GM12878 (cell line): ENCODE results near the gene RNU11. TPM values are rescaled to one million over a fixed set of nuclear protein-coding genes. Genes with fewer than 3 reads are reported as not detected.

Source experiments
- ATAC-seq: fragments of 200-7000 bp; cut with Tn5 transposase; 3 replicates; pipeline ENCODE4 v1.9.1; 2020; ENCODE audit warnings: mild to moderate bottlenecking, moderate library complexity
- BruUV-seq: library from RNA; stranded (reverse); fragments of 400-500 nt; replicated peaks from 2 replicates; lab custom pipeline; 2021; lab: Mats Ljungman, UMichigan
- CTCF ChIA-PET: fragments of 300-600 bp; sonication (Branson Sonifier 250); formaldehyde crosslinking; extraction: SDS; loops from one replicate; lab custom pipeline; 2021; ENCODE audit warnings: inconsistent platforms; lab: Yijun Ruan, JAX
- POLR2A ChIA-PET: fragments of 350-600 bp; formaldehyde crosslinking; extraction: SDS; loops from one replicate; lab custom pipeline; 2021; ENCODE audit warnings: inconsistent platforms; lab: Charles Lee
- RAD21 ChIA-PET: fragments of 300-600 bp; sonication (Branson Sonifier 250); formaldehyde crosslinking; loops from one replicate; lab custom pipeline; 2023; ENCODE audit warnings: antibody characterized with exemption; ENCODE audit not compliant: unreplicated experiment; lab: Charles Lee
- SMC1A ChIA-PET: fragments of 300-600 bp; sonication (Branson Sonifier 250); formaldehyde crosslinking; loops from one replicate; lab custom pipeline; 2023; ENCODE audit not compliant: unreplicated experiment, uncharacterized antibody; lab: Charles Lee
- DNase-seq: peaks from one replicate; pipeline ENCODE4 v3.0.0-alpha.2; 2011; ENCODE audit warnings: low read depth, low spot score
- FAIRE-seq: peaks from 3 replicates; lab custom pipeline; 2011; peaks lifted over from hg19 to GRCh38; lab: Jason Lieb, UNC
- H2AFZ ChIP-seq: 2 replicates; pipeline ENCODE4 v1.6.0; 2011; ENCODE audit warnings: low read depth, low read length, control low read depth; ENCODE audit not compliant: control insufficient read depth
- H3K27ac ChIP-seq: 2 replicates; pipeline ENCODE4 v1.5.1; 2011; ENCODE audit warnings: control low read depth; ENCODE audit not compliant: control insufficient read depth, insufficient read depth
- H3K27me3 ChIP-seq, 2 experiments: replicated peaks in 1 of 2; 2 replicates each; pipeline versions ENCODE4 v1.6.0 to v1.6.1; 2011; ENCODE audit warnings: low read length in 1 of 2; ENCODE audit not compliant: control insufficient read depth in 2 of 2, insufficient read depth in 2 of 2
- H3K36me3 ChIP-seq, 2 experiments: 2 replicates each; pipeline ENCODE4 v1.5.1; 2011; ENCODE audit warnings: low read length in 1 of 2; ENCODE audit not compliant: control insufficient read depth in 2 of 2, insufficient read depth in 2 of 2
- H3K4me1 ChIP-seq: 2 replicates; pipeline ENCODE4 v1.6.1; 2011; ENCODE audit warnings: mild to moderate bottlenecking, low read length, moderate library complexity, mixed read lengths; ENCODE audit not compliant: control insufficient read depth, insufficient read depth
- H3K4me2 ChIP-seq: 2 replicates; pipeline ENCODE4 v1.6.0; 2011; ENCODE audit warnings: control low read depth; ENCODE audit not compliant: control insufficient read depth, insufficient read depth
- H3K4me3 ChIP-seq: fragments of 200-600 bp; sonication (generic); 2 replicates; pipeline ENCODE4 v1.5.1; 2016
- H3K79me2 ChIP-seq: 2 replicates; pipeline ENCODE4 v1.6.0; 2011; ENCODE audit warnings: low read length; ENCODE audit not compliant: control insufficient read depth, insufficient read depth
- H3K9ac ChIP-seq: 2 replicates; pipeline ENCODE4 v1.8.0; 2011; ENCODE audit warnings: low read length, control low read depth, mixed read lengths; ENCODE audit not compliant: control insufficient read depth, insufficient read depth
- H3K9me3 ChIP-seq: replicated peaks from 3 replicates; pipeline ENCODE4 v1.5.1; 2011; ENCODE audit warnings: mild to moderate bottlenecking, low read length; ENCODE audit not compliant: control insufficient read depth, insufficient read depth
- H4K20me1 ChIP-seq: 2 replicates; pipeline ENCODE4 v1.6.0; 2011; ENCODE audit not compliant: control insufficient read depth, insufficient read depth
- CHD2 ChIP-seq: IDR thresholded peaks from 2 replicates; pipeline ENCODE4 v1.6.1; 2011; ENCODE audit warnings: low read depth, low read length, improper control_type of control experiment, borderline replicate concordance
- DPF2 ChIP-seq: fragments of 450-650 bp; IDR thresholded peaks from 2 replicates; pipeline ENCODE4 v1.6.1; 2017; ENCODE audit warnings: mild to moderate bottlenecking
- E4F1 ChIP-seq: fragments of 450-650 bp; IDR thresholded peaks from 2 replicates; pipeline ENCODE4 v1.6.1; 2018; ENCODE audit warnings: borderline replicate concordance, mild to moderate bottlenecking; ENCODE audit not compliant: partially characterized antibody
- ETV6 ChIP-seq, 2 experiments: fragments of 450-650 bp in 1 of 2; IDR thresholded peaks in 1 of 2; conservative IDR thresholded peaks in 1 of 2; 2 replicates each; pipeline ENCODE4 v1.6.1; 2014; ENCODE audit warnings: antibody characterized with exemption in 1 of 2, borderline replicate concordance in 1 of 2, low read depth in 1 of 2, mild to moderate bottlenecking in 1 of 2, moderate library complexity in 1 of 2
- JUNB ChIP-seq: IDR thresholded peaks from 2 replicates; pipeline ENCODE4 v1.6.1; 2016; ENCODE audit warnings: antibody characterized with exemption, mild to moderate bottlenecking
- NR2C1 ChIP-seq: fragments of 450-650 bp; IDR thresholded peaks from 2 replicates; pipeline ENCODE4 v1.6.1; 2017; ENCODE audit warnings: antibody characterized with exemption, mild to moderate bottlenecking, moderate library complexity
- NR2C2 ChIP-seq: IDR thresholded peaks from 2 replicates; pipeline ENCODE4 v1.6.1; 2011; ENCODE audit warnings: borderline replicate concordance, low read depth; ENCODE audit not compliant: control insufficient read depth, insufficient read length
- POLR2AphosphoS5 ChIP-seq: IDR thresholded peaks from 2 replicates; pipeline ENCODE4 v1.6.1; 2011; ENCODE audit warnings: mild to moderate bottlenecking, low read length, inconsistent platforms
- PRDM15 ChIP-seq: fragments of 450-650 bp; formaldehyde crosslinking; IDR thresholded peaks from 2 replicates; pipeline ENCODE4 v1.4.0; 2020; ENCODE audit warnings: mild to moderate bottlenecking, moderate library complexity
- RAD21 ChIP-seq: IDR thresholded peaks from 2 replicates; pipeline ENCODE4 v1.6.1; 2011; ENCODE audit warnings: mild to moderate bottlenecking, low read depth, low read length, moderate library complexity; ENCODE audit not compliant: insufficient read depth
- SIX5 ChIP-seq: IDR thresholded peaks from 2 replicates; pipeline ENCODE4 v1.6.1; 2011; ENCODE audit warnings: mild to moderate bottlenecking, low read depth, low read length, moderate library complexity; ENCODE audit not compliant: severe bottlenecking
- SMAD1 ChIP-seq: fragments of 450-650 bp; IDR thresholded peaks from 2 replicates; pipeline ENCODE4 v1.6.1; 2018; ENCODE audit warnings: mild to moderate bottlenecking, low read depth; ENCODE audit not compliant: partially characterized antibody
- WRNIP1 ChIP-seq: IDR thresholded peaks from 2 replicates; pipeline ENCODE4 v1.6.1; 2011; ENCODE audit warnings: low read depth, low read length, improper control_type of control experiment, borderline replicate concordance
- WGBS: methylation state at CpG from one replicate; pipeline ENCODE4 v1.1.6; 2016; ENCODE audit warnings: low lambda C conversion rate; ENCODE audit not compliant: insufficient replicate concordance, insufficient coverage; ENCODE audit errors: missing lambda C conversion rate; 5-methylcytosine and 5-hydroxymethylcytosine counted together
- in situ Hi-C: fragments of 300-500 bp; cut with MboI; formaldehyde crosslinking; loops from 9 replicates; pipeline ENCODE4 v1.14.3; 2018; ENCODE audit warnings: mixed read lengths
- intact Hi-C: fragments of 100-400 bp; cut with micrococcal nuclease; formaldehyde crosslinking; loops from one replicate; pipeline ENCODE4 v1.14.2; 2022; ENCODE audit not compliant: unreplicated experiment
- polyA plus RNA-seq, 11 experiments: library from polyadenylated mRNA; depleted of rRNA in 4 of 11; unstranded in 6 of 11; stranded (reverse) in 5 of 11; fragments of >200 nt; fragmentation: Nextera tagmentation in 4 of 11; fragmentation: Illumina TruSeq in 1 of 11; extraction: Ambion mirVana in 4 of 11; extraction: Trizol in 1 of 11; gene quantifications; 1 replicate in 1 of 11; 2 replicates in 10 of 11; pipeline versions ENCODE4 v1.2.1 to v1.2.3, GENCODE V29; 2011 to 2016; ENCODE audit warnings: inconsistent platforms in 2 of 11, missing spikeins in 2 of 11, low read depth in 1 of 11
- total RNA-seq, 4 experiments: library from RNA; depleted of rRNA in 3 of 4; stranded (reverse); fragments of >200 nt in 3 of 4; fragmentation: Illumina TruSeq in 1 of 4; extraction: Trizol in 1 of 4; gene quantifications; 2 replicates each; pipeline versions ENCODE4 v1.2.1 to v1.2.3, GENCODE V29; 2013 to 2021

RNU11 gene
- total and polyA plus RNA-seq, 10 of the 15 experiments (the other 5 are each of a cell fraction or from before 2014, with no cell fraction given) = under 0.01 TPM; not detected in 9

- ChIA-PET SMC1A (interaction anchor here (0.7 to 8.4 kb wide), 25 partner anchors 12 to 355 kb away, joined by 3 to 83 read pairs (median 4); no protein-coding TSS in a partner anchor), CTCF (interaction anchor here (0.5 to 6.9 kb wide), 47 partner anchors 9 to 506 kb away, joined by 3 to 104 read pairs (median 4); partner anchors contain the start of genes PHACTR4, RCC1, TAF12 and TRNAU1AP), POLR2A (interaction anchor here (0.5 to 4.7 kb wide), 13 partner anchors 12 to 1946 kb away, joined by 3 to 33 read pairs (median 4); partner anchors contain the start of genes MED18, SRSF4 and YTHDF2), RAD21 (interaction anchor here (0.7 to 9.3 kb wide), 34 partner anchors 9 to 354 kb away, joined by 3 to 108 read pairs (median 6); partner anchors contain the start of genes RCC1, TAF12 and TRNAU1AP)
- Histone ChIP-seq H3K9ac (no peak overlapping the region; the same call in 1 of the 2 replicates), H4K20me1 (no peaks in the 10 kb centered on the region), H3K9me3 (no peaks in the 10 kb centered on the region), H3K4me3 (no peak overlapping the region), H3K36me3 (peaks cover 4 to 13% of the 10 kb centered on the region in 2 experiments; a peak in 3 of 4 replicates), H3K4me1 (peaks cover 22% of the 10 kb centered on the region), H3K27me3 (no peaks in the 10 kb centered on the region), H3K79me2 (no peaks in the 10 kb centered on the region), H2AFZ (no peak overlapping the region; the same call in 1 of the 2 replicates), H3K27ac (no peak overlapping the region), H3K4me2 (no peak overlapping the region)
- intact Hi-C loops (loop anchor here (1.0 to 5.0 kb wide), 5 partner anchors 50 to 355 kb away; partner anchors contain the start of gene TRNAU1AP), in situ Hi-C loops (loop anchor here (5.0 kb wide), 3 partner anchors 85 to 355 kb away; no protein-coding TSS in a partner anchor)
- DNase-seq (no peak), ATAC-seq (peak; percentile 57), FAIRE-seq (peak; percentile 94)
- no TSS peak for BruUV-seq
- WGBS = 74% methylated on average over 15 of the region's 15 CpGs
- TF ChIP-seq WRNIP1 (no peak), RAD21 (peak; percentile 84), JUNB (no peak), ETV6 (conservative IDR thresholded peaks at IDR 0.05 in 1 of 2, IDR thresholded peaks at IDR 0.05 in 1 of 2; ENCODE audit: borderline replicate concordance in 1 of 2, low read depth in 1 of 2) (no peak), SMAD1 (no peak), PRDM15 (CRISPR knock-in tag) (no peak), E4F1 (no peak), DPF2 (no peak), NR2C2 (no peak), POLR2AphosphoS5 (no peak), SIX5 (no peak), NR2C1 (no peak), CHD2 (no peak)
These were observed 45.6 kb upstream of the RNU11 start for GRCh38 chr1:28602536-28603439.
